GM12891 (cell line): ENCODE data around the gene MYMK.

ENCODE experiments used
- PAX5 ChIP-seq: IDR thresholded peaks from 2 replicates; pipeline ENCODE4 v1.6.1; 2011; ENCODE audit warnings: low read length, moderate library complexity, mild to moderate bottlenecking; ENCODE audit not compliant: insufficient read depth, severe bottlenecking
- POLR2A ChIP-seq: IDR thresholded peaks from 2 replicates; pipeline ENCODE4 v1.6.1; 2011; ENCODE audit warnings: low read depth, low read length, control low read depth
- POLR2AphosphoS5 ChIP-seq: IDR thresholded peaks from 2 replicates; pipeline ENCODE4 v1.6.1; 2011; ENCODE audit warnings: low read depth, low read length, control low read depth
- TAF1 ChIP-seq: IDR thresholded peaks from 2 replicates; pipeline ENCODE4 v1.6.1; 2011; ENCODE audit warnings: low read depth, low read length, control low read depth

GRCh38 chr9:133494636-133495326, 30.0 kb downstream of the MYMK start:
- no peak for TF ChIP-seq POLR2A
- no peak for TF ChIP-seq POLR2AphosphoS5
- TF ChIP-seq TAF1: no peak
- TF ChIP-seq PAX5: no peak
